GM21529 (cell line): ENCODE results near the gene PITPNC1.
"Not testable (repeated sequence)": the region's sequence is repeated elsewhere in the genome, so short reads cannot be mapped to it uniquely, and the experiment has no call there.

Experiments used
- ATAC-seq: cut with Tn5 transposase; IDR thresholded peaks from one replicate; pipeline ENCODE4 v1.9.1; 2021; ENCODE audit not compliant: unreplicated experiment

The PITPNC1 gene

GRCh38 chr17:67569873-67570272, 192.8 kb downstream of the PITPNC1 start:
- peak; percentile 34 for ATAC-seq

- no peak for ATAC-seq
These were observed 193.7 kb downstream of the PITPNC1 start for GRCh38 chr17:67570797-67571196.

GRCh38 chr17:67571478-67571877, 194.4 kb downstream of the PITPNC1 start:
- ATAC-seq: no peak

GRCh38 chr17:67573987-67574657, 197.0 kb downstream of the PITPNC1 start:
- ATAC-seq: no peak

- peak; percentile 35 for ATAC-seq
These were observed 197.7 kb downstream of the PITPNC1 start for GRCh38 chr17:67574658-67575293.

- ATAC-seq: no peak
These were observed 198.2 kb downstream of the PITPNC1 start for GRCh38 chr17:67575325-67575724.

- ATAC-seq: no peak
These were observed 199.5 kb downstream of the PITPNC1 start for GRCh38 chr17:67576471-67577115.

GRCh38 chr17:67577429-67578141, 200.5 kb downstream of the PITPNC1 start:
- ATAC-seq: no peak

- ATAC-seq: no peak
These were observed 201.0 kb downstream of the PITPNC1 start for GRCh38 chr17:67578142-67578457.

- ATAC-seq: not testable (repeated sequence)
These were observed 201.8 kb downstream of the PITPNC1 start for GRCh38 chr17:67578679-67579405.

GRCh38 chr17:67582673-67583081, 205.6 kb downstream of the PITPNC1 start:
- no peak for ATAC-seq

- no peak for ATAC-seq
These were observed 208.1 kb downstream of the PITPNC1 start for GRCh38 chr17:67585077-67585602.

- ATAC-seq: no peak
These were observed 211.2 kb downstream of the PITPNC1 start for GRCh38 chr17:67588326-67588725.

GRCh38 chr17:67594115-67594880, 217.2 kb downstream of the PITPNC1 start:
- ATAC-seq: peak; percentile 77

GRCh38 chr17:67600408-67600807, 223.3 kb downstream of the PITPNC1 start:
- no peak for ATAC-seq

- no peak for ATAC-seq
These were observed 224.8 kb downstream of the PITPNC1 start for GRCh38 chr17:67601897-67602296.

GRCh38 chr17:67602444-67602843, 225.4 kb downstream of the PITPNC1 start:
- ATAC-seq: no peak

- no peak for ATAC-seq
These were observed 225.9 kb downstream of the PITPNC1 start for GRCh38 chr17:67602974-67603373.

GRCh38 chr17:67605256-67605912, 228.3 kb downstream of the PITPNC1 start:
- ATAC-seq: no peak

GRCh38 chr17:67606471-67606870, 229.4 kb downstream of the PITPNC1 start:
- ATAC-seq: no peak
